ENCODE measurements around the gene PPP3CA.
"Not testable (repeated sequence)": the region's sequence is repeated elsewhere in the genome, so short reads cannot be mapped to it uniquely, and the experiment has no call there.

PPP3CA gene

GRCh38 chr4:101211146-101211553 is 136.2 kb downstream of the PPP3CA start:
- no peak for DNase-seq (ENCODE audit: low spot score)

DNA sequence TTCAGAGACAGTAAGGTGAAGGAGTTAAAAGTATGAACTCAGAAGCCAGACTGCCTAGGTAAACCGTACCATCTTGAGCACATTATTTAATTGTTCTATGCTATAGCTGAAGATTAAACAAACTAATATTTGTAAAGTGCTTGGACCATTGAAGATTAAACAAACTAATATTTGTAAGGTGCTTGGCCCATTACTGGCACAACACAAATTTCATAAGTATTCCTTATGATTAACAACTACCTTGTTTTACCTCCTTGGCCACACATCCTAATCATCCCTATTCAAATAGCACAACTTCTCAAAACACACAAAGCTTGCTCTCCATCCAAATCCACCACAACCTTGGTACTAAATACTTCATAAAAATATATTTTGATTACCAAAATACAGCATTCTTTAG is 137.0 kb downstream of the PPP3CA start:
- DNase-seq (ENCODE audit: low spot score): no peak

GRCh38 chr4:101208171-101208570 is 139.2 kb downstream of the PPP3CA start:
- no peak for DNase-seq (ENCODE audit: low spot score)

DNA sequence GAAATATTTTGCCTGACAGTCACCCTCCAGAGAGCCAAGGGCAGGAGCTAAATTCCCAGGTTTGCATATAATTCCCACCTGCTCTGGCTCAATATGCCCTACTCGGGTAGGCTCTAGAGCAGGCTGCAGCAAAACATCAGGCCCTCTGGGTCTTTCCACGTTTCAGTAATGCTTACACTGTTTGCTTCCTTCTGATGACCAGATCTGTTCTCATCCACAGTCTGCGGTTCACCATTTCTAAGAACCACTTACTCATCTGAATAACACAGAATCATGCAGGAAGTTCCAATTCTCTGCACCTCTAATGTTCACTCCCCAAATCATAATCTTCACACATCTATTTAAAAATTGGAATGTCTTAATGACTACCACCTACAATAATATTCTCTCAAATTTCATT is 141.4 kb downstream of the PPP3CA start:
- DNase-seq (ENCODE audit: low spot score): no peak

- DNase-seq (ENCODE audit: low spot score): no peak
Measured at GRCh38 chr4:101201421-101201820, 145.9 kb downstream of the PPP3CA start.

DNA sequence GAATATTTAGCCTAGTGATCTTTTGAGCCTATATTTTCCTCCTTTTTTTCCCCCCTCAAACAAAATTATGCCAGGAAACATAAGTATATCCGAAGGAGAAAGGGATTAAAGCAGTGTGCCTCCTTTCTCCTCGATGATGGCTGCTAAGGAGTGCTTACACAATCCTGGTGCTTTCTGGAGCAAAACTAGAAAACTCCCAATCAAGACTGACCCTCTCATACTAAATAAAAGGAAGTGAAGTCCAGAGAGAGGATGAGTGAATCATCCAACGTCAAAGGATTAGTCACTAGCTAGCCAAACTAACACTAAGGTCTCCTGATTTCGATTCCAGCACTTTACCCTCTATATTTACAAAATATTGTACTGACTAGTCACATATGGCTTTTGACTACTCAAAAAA is 146.8 kb downstream of the PPP3CA start:
- no peak for DNase-seq (ENCODE audit: low spot score)

- no peak for DNase-seq (ENCODE audit: low spot score)
Measured at GRCh38 chr4:101199507-101200285, 147.6 kb downstream of the PPP3CA start.

- DNase-seq (ENCODE audit: low spot score): no peak
Measured at GRCh38 chr4:101198682-101199339, 148.5 kb downstream of the PPP3CA start.

DNA sequence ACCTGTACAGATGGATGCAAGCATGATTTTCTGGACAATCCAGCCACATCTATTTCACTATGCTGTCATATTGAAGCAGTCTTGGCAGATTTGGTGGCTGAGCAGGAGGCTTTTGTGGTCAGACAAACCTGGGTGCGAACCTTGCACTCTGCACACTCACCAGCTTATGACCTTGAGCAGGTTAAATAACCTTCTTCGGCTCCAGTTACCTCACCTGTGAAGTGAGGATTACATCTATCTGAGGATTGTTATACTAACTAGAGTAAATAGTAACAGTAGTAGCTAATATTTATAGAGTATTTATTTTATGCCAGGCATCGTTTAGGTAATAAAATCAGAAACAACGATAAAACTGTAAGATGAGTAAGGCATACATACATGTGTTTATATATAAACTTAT is 150.0 kb downstream of the PPP3CA start:
- DNase-seq (ENCODE audit: low spot score): no peak

DNA sequence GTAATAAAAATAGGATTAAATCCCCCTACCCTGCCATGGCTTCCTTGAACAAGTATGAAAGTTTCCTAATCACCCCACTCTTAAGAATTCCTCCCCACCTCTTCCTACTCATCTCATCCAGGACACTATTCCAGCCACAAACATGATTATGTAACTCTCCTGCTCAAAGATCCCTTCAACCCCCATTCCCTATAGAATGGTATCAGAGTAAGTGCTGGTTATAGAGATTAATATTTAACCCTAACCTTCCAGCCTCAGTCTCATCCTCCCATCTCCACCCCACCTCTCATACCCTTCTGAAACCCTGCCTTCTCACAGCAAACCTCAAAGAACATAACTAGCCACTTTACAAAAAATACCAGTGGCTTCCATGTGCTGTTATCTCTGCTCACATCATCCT is 155.1 kb downstream of the PPP3CA start:
- DNase-seq (ENCODE audit: low spot score): no peak

DNA sequence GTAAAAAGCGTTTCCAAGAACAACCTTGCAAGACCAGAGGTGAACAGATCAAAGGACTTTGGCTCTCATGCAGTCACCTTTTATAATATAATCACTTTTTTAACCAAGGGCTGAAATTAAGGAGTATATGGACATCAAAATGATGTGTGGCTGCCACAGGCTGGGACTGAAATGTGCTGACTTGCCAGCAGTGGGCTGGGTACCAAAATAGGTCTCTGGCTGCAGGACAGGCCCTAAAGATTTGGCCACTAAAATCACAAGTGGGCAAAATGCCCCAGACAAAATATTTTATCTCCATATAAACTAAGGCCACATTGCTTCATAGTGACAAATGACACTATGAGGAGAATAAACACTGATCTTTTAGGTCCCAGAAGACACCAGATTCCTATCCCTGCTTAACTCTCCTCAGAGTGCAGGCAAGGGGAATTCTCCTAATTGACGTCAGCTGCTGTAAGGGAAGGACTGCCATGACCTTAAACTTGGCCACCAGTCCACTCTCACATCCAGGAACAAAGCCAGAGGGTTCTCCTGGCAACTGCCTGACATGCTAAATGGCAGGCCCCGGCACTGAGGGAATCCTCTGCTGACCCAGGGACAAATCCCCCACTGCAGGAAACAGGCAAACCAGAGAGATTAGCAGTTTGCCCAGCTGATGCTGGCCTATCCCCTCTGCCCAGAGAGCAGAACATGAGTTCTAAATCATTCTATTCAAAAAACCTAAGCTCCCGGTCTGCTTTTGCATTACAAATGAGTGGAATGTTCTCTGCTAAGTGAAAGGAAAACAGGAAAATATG is 155.8 kb downstream of the PPP3CA start:
- DNase-seq (ENCODE audit: low spot score): no peak

- DNase-seq (ENCODE audit: low spot score): no peak
Measured at GRCh38 chr4:101190751-101191150, 156.6 kb downstream of the PPP3CA start.

- DNase-seq (ENCODE audit: low spot score): no peak
Measured at GRCh38 chr4:101188906-101189305, 158.4 kb downstream of the PPP3CA start.

DNA sequence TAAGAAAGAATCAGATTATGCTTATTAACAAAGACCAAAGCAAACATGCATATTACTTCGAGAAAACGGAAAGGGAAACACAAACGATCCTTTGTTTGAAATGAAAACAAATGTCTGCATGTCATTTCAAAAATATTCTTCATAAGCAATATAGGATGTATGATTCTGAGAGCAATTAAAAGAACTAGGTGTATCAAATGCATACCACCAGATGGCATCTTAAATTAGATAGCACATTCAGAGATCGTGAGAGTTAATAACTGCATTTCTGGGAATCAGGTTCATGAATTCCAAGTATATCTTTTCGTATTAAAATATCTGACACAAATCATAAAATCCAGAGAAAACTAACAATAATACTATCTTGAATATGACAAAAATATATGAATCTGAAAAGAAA is 159.5 kb downstream of the PPP3CA start:
- no peak for DNase-seq (ENCODE audit: low spot score)

- no peak for DNase-seq (ENCODE audit: low spot score)
Measured at GRCh38 chr4:101186567-101187184, 160.7 kb downstream of the PPP3CA start.

DNA sequence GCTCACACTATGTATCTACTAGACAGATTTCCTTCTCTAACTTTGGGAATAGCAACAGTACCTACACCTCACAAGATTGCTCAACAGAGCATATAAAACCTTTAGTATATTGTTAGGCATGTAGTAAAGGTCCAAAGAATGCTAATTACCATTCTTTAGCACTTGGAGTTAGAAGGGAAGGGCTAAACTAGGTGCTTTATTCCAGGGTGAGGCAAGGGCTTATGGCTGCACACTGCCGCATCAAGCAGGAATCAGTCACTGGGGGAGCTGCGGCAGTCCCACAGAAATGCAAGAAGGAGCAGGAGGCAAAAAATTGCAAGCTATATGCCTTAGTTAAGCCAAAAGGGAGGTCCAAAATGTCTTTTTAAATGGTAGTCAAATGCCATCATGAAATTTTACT is 162.7 kb downstream of the PPP3CA start:
- no peak for DNase-seq (ENCODE audit: low spot score)

DNA sequence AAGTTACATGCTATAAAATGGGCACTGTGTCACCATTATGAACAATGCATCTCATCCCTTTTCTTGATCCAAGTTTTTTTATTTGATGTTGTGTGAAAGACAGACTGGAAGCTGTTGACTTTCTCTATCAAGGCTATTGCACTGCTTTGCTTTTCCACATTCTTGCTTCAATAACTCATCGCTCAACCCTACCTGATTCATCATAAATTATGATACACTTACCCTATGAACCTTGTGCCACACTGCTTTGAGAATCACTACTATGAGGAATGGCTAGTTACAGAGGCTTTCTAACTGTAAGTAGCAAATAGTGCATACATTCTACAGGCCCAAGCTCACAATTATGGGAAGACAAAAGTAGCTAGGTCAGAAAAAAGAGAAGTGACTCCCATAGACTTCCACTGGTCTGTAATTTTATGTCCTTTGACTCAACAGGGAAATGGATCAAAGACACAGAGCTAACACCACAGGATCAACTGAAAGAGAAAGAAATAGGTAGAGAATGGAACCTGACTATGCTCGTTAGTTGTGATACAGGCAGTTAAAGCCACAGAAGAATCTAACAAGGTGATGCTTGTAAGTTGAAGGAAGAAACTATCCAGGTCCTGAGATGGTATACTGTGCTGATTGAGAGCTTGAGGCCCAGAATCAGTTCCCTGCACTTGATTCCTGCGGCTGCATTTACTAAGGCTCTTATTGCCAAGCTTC is 163.5 kb downstream of the PPP3CA start:
- no peak for DNase-seq (ENCODE audit: low spot score)

- DNase-seq (ENCODE audit: low spot score): no peak
Measured at GRCh38 chr4:101183221-101183620, 164.1 kb downstream of the PPP3CA start.

- not testable (repeated sequence) for DNase-seq (ENCODE audit: low spot score)
Measured at GRCh38 chr4:101182688-101183087, 164.6 kb downstream of the PPP3CA start.

GRCh38 chr4:101178731-101179130 is 168.6 kb downstream of the PPP3CA start:
- no peak for DNase-seq (ENCODE audit: low spot score)

- DNase-seq (ENCODE audit: low spot score): no peak
Measured at GRCh38 chr4:101177154-101177553, 170.2 kb downstream of the PPP3CA start.

Measured in hematopoietic multipotent progenitor cell treated with erythropoietin and hydrocortisone succinate and interleukin-3 and kit ligand, for 17 days (in vitro differentiated cells).